ENCODE results near the gene ILK.

DNA sequence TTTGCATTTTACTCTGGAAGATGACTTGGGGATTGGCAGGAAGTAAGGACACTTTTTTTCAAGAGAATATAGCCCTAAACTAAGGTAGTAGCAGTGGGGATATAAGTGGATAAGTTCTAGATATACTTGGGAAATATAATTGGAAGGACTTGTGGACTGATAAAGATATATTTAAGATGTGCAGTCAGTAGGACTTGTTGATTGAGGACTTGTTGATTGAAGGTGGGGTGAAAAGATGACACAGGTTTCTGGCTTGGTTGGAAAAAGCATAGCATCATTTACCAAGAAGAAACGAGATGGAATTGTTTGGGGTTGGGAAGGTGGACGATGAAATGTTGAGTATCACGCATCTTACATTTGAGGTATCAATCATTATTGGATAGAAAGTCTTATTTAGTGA is 9.9 kb downstream of the ILK start:
- TF ChIP-seq HES4 (CRISPR knock-in tag; IDR thresholded peaks at IDR 0.05; ENCODE audit: borderline replicate concordance), result no peak
- TF ChIP-seq CEBPB (IDR thresholded peaks at IDR 0.05; ENCODE audit: borderline replicate concordance, low read depth, low read length), result no peak
- TF ChIP-seq NCOA2 (CRISPR knock-in tag; IDR thresholded peaks at IDR 0.05), result no peak
- TF ChIP-seq ZNF12 (CRISPR knock-in tag; IDR thresholded peaks at IDR 0.05), result no peak
